RCC 7860 (cell line): ENCODE measurements around the gene ATP8B4.
"Not testable (repeated sequence)": the region's sequence is repeated elsewhere in the genome, so short reads cannot be mapped to it uniquely, and the experiment has no call there.

ENCODE experiments used
- DNase-seq: peaks from one replicate; pipeline ENCODE4 v3.0.0-alpha.2; 2015; ENCODE audit warnings: low spot score
- FAIRE-seq: peaks from 2 replicates; lab custom pipeline; 2012; peaks lifted over from hg19 to GRCh38; lab: Jason Lieb, UNC

The ATP8B4 gene

GRCh38 chr15:50119063-50120040 is at the start of gene ATP8B4:
Gene ATP8B4 (minus strand): TSS chr15:50119233. CDS start chr15:50106966, 12,267 bp downstream.
- FAIRE-seq (no peak), DNase-seq (no peak)

- DNase-seq (no peak), FAIRE-seq (no peak)
These were observed 49.3 kb upstream of the ATP8B4 start for GRCh38 chr15:50168379-50168778.

GRCh38 chr15:50167110-50167509 is 48.1 kb upstream of the ATP8B4 start:
- DNase-seq (no peak), FAIRE-seq (no peak)

- no peak for FAIRE-seq
- peak; percentile 83 for DNase-seq
These were observed 47.2 kb upstream of the ATP8B4 start for GRCh38 chr15:50166216-50166615.

DNA sequence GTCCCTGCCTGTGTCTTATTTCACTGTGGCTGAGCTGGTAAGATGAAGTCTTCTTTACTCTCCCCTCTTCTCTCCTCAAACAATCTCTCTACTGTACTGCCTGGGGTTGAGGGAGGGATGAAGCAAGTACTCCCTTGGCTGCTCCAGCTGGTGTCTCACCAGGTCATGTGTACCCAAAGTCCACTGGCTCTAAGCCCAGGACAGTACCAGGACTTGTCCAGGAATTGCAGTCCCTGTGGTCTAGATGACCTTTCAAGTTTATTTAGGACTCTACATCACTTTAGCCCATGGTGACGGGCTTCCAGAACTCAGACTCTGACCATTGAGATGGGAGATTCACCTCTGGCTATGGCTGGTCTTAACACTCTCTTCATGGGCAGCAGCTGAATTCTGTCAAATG is 45.4 kb upstream of the ATP8B4 start:
- no peak for FAIRE-seq

DNA sequence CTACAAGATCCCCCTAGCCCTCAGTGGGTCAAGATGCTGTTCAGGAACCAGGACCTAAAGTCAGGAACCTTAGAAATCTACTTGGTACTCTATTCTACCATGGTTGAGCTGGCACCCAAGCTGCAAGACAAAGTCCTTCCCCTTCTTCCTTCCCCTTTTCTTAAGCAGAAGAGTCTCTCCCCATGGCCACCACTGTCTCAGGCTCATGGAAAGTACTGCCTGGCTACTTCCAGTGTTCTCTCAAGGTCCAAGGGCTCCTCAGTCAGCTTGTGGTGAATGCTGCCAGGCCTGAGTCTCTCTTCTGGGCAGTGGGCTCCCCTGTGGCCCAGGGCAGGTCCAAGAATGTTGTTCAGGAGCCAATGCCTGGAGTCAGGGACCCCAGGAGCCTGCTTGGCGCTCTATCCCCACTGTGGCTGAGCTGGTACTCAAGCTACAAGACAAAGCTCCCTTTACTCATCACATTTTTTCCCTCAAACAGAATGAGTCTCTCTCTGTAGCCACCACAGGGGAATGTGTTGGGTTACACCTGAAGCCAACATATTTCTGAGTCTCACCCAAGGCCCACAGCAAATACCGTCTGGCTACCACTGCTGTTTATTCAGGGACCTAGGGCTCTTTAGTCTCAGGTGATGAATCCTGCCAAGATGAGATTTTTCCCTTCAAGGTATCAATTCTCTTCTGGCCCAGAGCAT is 44.8 kb upstream of the ATP8B4 start:
- FAIRE-seq (no peak), DNase-seq (peak; percentile 22)

More for the DNA sequence above, 45.4 kb upstream of the ATP8B4 start:
- DNase-seq = no peak

- FAIRE-seq (peak; percentile 55), DNase-seq (peak; percentile 90)
These were observed 44.1 kb upstream of the ATP8B4 start for GRCh38 chr15:50162969-50163718.

GRCh38 chr15:50158236-50158635 is 39.2 kb upstream of the ATP8B4 start:
- not testable (repeated sequence) for FAIRE-seq, DNase-seq

- FAIRE-seq (no peak), DNase-seq (no peak)
These were observed 32.4 kb upstream of the ATP8B4 start for GRCh38 chr15:50151476-50151875.

DNA sequence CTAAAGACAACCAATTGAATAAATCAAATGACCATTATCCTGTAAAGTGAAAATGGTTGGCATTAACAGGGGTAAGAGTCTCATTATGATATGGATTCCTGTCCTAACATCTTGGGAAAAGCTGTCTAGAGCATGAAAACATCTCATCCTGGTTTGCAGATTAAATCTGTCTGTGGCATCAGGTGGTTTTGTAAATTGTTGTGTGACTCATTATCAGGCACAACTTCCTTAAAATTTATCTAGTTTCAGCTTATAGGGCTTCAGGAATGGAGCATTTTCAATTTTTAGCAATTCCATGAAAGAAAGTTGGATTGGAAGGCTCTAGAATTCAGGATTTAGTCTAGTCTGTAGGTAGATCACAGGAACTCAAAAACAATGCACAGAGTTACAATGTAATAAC is 31.8 kb upstream of the ATP8B4 start:
- FAIRE-seq = no peak
- no peak for DNase-seq

DNA sequence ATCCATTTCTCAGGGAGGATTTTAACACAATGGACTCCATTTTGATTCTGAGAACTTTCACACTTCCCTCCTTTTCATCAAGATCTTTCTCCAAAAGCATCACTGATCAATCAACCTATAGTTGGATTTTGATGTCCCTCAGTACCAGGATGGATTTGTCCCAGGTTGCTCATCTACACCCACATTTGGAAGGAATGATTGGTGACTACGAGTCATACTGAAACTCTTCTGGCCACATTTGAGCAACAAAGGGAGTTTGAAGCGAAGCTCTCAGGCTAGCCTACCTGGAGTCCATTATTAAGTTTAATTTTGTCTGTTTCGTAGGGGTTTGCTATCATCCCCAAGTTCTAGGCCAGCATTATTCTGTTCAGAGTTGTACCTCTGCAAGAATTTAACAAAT is 31.3 kb upstream of the ATP8B4 start:
- DNase-seq = no peak
- no peak for FAIRE-seq

GRCh38 chr15:50149090-50149489 is 30.1 kb upstream of the ATP8B4 start:
- FAIRE-seq (no peak), DNase-seq (no peak)

GRCh38 chr15:50148362-50148963 is 29.4 kb upstream of the ATP8B4 start:
- FAIRE-seq (peak; percentile 8), DNase-seq (peak; percentile 55)

- no peak for FAIRE-seq
These were observed 27.6 kb upstream of the ATP8B4 start for GRCh38 chr15:50146632-50147031.

DNA sequence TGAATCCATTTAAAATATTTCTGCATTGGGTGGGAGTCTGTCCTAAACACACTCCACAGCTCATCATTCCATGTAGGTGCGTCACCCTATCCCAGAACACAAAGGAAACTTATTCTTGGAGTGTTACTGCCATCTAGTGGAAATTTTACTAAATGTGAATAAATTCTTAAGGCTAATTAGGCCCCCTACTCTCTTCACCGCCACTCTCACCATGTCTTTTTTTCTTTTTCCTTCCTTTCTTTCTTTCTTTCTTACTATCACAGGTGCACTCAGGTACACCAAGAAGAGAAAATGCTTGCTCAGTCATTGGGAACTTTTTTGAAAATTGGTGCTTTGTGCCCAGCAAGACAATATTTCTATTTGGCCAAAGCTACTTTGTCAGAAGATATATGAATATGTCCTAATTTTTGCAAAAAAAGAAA is 26.4 kb upstream of the ATP8B4 start:
- peak; percentile 73 for DNase-seq
- peak; percentile 88 for FAIRE-seq

More at GRCh38 chr15:50146632-50147031, 27.6 kb upstream of the ATP8B4 start:
- no peak for DNase-seq

GRCh38 chr15:50144341-50145120 is 25.5 kb upstream of the ATP8B4 start:
- DNase-seq (no peak), FAIRE-seq (no peak)

DNA sequence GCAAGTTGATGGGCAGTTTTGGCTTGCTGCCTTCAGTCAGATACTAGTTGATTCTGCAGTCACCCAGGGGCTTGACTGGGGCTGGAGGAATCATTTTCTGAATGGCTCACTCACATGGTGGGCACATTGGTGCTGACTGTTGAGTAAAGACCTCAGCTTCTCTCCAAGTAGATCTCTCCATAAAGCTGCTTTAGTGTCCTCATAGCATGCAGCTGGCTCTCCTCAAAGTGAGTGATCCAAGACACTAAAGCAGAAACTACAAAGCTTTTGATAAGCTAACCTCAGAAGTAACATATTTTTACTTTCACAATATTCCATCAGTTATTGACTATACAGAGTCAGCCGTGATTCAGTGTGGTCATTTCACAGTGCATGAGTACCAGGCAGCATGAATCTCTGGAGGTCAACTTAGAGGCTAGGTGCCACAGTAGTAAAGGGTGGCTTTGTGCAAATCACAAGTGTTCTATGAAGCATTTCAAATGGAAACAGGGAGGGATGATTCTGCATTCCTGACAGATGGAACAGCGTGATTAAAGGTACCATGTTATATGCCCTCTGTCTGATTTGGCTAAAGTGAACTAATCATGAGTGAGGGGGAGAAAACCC is 24.3 kb upstream of the ATP8B4 start:
- DNase-seq = peak; percentile 90
- FAIRE-seq = peak; percentile 95

DNA sequence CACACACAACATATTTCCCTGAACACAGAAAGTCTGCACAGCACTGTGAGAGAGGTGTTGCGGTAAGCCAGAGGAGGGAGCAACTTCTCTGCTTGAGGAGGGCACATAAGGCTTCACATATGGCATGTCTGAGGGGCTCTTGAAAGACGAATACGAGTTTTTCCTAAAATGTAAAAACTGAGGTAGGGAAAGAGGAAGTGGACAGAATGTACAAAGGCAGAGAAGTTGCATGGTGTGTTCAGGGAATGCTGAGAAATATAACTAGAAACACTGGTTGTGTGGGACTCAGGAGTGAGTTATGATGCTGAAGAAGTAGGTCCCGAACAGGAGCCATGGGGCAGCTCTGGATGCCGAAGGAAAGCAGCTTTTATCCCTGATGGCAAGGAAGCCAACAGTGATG is 22.8 kb upstream of the ATP8B4 start:
- FAIRE-seq = no peak

GRCh38 chr15:50140983-50141382 is 21.9 kb upstream of the ATP8B4 start:
- DNase-seq = no peak
- no peak for FAIRE-seq

More for the DNA sequence above, 22.8 kb upstream of the ATP8B4 start:
- DNase-seq = no peak
